H1 (cell line): ENCODE data around the gene TMC6. TPM values are rescaled to one million over a fixed set of nuclear protein-coding genes. Genes with fewer than 3 reads are reported as not detected.
"Not testable (repeated sequence)": the region's sequence is repeated elsewhere in the genome, so short reads cannot be mapped to it uniquely, and the experiment has no call there.

Experiments
- CTCF ChIA-PET: fragments of 300-600 bp; sonication (Branson Sonifier 250); formaldehyde crosslinking; loops from one replicate; lab custom pipeline; 2021; ENCODE audit not compliant: partially characterized antibody; lab: Charles Lee
- POLR2A ChIA-PET: fragments of 300-600 bp; sonication (Branson Sonifier 250); formaldehyde crosslinking; loops from one replicate; lab custom pipeline; 2021; ENCODE audit warnings: inconsistent platforms; ENCODE audit not compliant: partially characterized antibody; lab: Charles Lee
- DNase-seq, 2 experiments: peaks; one replicate each; pipeline versions ENCODE4 v3.0.0 to v3.0.0-alpha.2; 2010 to 2022; ENCODE audit warnings: low spot score in 2 of 2, low read depth in 1 of 2, mixed read lengths in 1 of 2
- FAIRE-seq: peaks from 2 replicates; lab custom pipeline; 2011; peaks lifted over from hg19 to GRCh38; lab: Jason Lieb, UNC
- H2AFZ ChIP-seq: 2 replicates; pipeline ENCODE4 v1.8.1; 2012; ENCODE audit warnings: low read length, inconsistent platforms
- H2AK5ac ChIP-seq: 2 replicates; pipeline ENCODE4 v1.6.1; 2013; ENCODE audit warnings: low read depth, low read length
- H2BK120ac ChIP-seq: replicated peaks from 2 replicates; pipeline ENCODE3; 2013; ENCODE audit warnings: low read depth, low read length, inconsistent platforms
- H2BK12ac ChIP-seq: 2 replicates; pipeline ENCODE4 v1.6.1; 2013; ENCODE audit warnings: low read depth, low read length
- H2BK15ac ChIP-seq: 2 replicates; pipeline ENCODE4 v1.6.1; 2013; ENCODE audit warnings: low read length
- H2BK20ac ChIP-seq: 2 replicates; pipeline ENCODE4 v1.6.1; 2013; ENCODE audit warnings: low read length
- H2BK5ac ChIP-seq: 2 replicates; pipeline ENCODE4 v1.6.1; 2013; ENCODE audit warnings: low read depth, low read length
- H3K14ac ChIP-seq: 2 replicates; pipeline ENCODE4 v1.6.1; 2013; ENCODE audit warnings: inconsistent platforms; ENCODE audit not compliant: insufficient read length
- H3K18ac ChIP-seq: 2 replicates; pipeline ENCODE4 v1.6.1; 2013; ENCODE audit warnings: low read length; ENCODE audit errors: extremely low read depth
- H3K23ac ChIP-seq: 2 replicates; pipeline ENCODE4 v1.6.1; 2013; ENCODE audit warnings: inconsistent platforms; ENCODE audit not compliant: insufficient read length
- H3K23me2 ChIP-seq: 2 replicates; pipeline ENCODE4 v1.6.1; 2013; ENCODE audit warnings: low read depth, low read length
- H3K27ac ChIP-seq: 2 replicates; pipeline ENCODE4 v1.6.1; 2011; ENCODE audit warnings: low read depth, low read length, inconsistent platforms
- H3K27me3 ChIP-seq, 4 experiments: replicated peaks in 1 of 4; 1 replicate in 1 of 4; 2 replicates in 3 of 4; pipeline versions ENCODE4 v1.6.1 to v1.8.1; 2011 to 2013; ENCODE audit warnings: low read length in 3 of 4, mild to moderate bottlenecking in 3 of 4, inconsistent platforms in 2 of 4, mixed read lengths in 2 of 4, moderate library complexity in 1 of 4; ENCODE audit not compliant: control insufficient read depth in 3 of 4, insufficient read depth in 3 of 4; ENCODE audit errors: extremely low read depth in 1 of 4
- H3K36me3 ChIP-seq, 4 experiments: 2 replicates each; pipeline versions ENCODE4 v1.6.1 to v1.8.1; 2011 to 2013; ENCODE audit warnings: mild to moderate bottlenecking in 4 of 4, low read length in 3 of 4, moderate library complexity in 2 of 4, control low read depth in 1 of 4, inconsistent platforms in 1 of 4; ENCODE audit not compliant: insufficient read depth in 4 of 4, control insufficient read depth in 2 of 4
- H3K4ac ChIP-seq: replicated peaks from 2 replicates; pipeline ENCODE3; 2013; ENCODE audit warnings: low read length, low read depth, mixed read lengths, inconsistent platforms; ENCODE audit not compliant: insufficient read length
- H3K4me1 ChIP-seq, 4 experiments: replicated peaks in 1 of 4; 1 replicate in 1 of 4; 2 replicates in 3 of 4; pipeline versions ENCODE4 v1.6.1 to v1.8.1; 2011 to 2013; ENCODE audit warnings: low read length in 3 of 4, inconsistent platforms in 2 of 4, mixed read lengths in 1 of 4; ENCODE audit not compliant: insufficient read depth in 4 of 4, control insufficient read depth in 3 of 4
- H3K4me2 ChIP-seq, 2 experiments: 2 replicates each; pipeline versions ENCODE4 v1.6.1 to v1.8.1; 2011 to 2013; ENCODE audit warnings: low read depth in 2 of 2, low read length in 2 of 2, control low read depth in 1 of 2, inconsistent platforms in 1 of 2, mild to moderate bottlenecking in 1 of 2; ENCODE audit not compliant: insufficient read depth in 1 of 2
- H3K4me3 ChIP-seq, 4 experiments: fragments of 200-600, 300-600 bp in 1 of 4; sonication (generic), shearing (Covaris generic), sonication (Bioruptor Twin) in 1 of 4; 2 replicates each; pipeline versions ENCODE4 v1.5.1 to v1.8.1; 2011 to 2016; ENCODE audit warnings: low read length in 4 of 4, low read depth in 3 of 4, control low read depth in 2 of 4, inconsistent platforms in 2 of 4, mild to moderate bottlenecking in 2 of 4, mixed read lengths in 1 of 4, moderate library complexity in 1 of 4; ENCODE audit not compliant: insufficient read depth in 2 of 4; ENCODE audit errors: extremely low read depth in 1 of 4
- H3K56ac ChIP-seq: replicated peaks from 2 replicates; pipeline ENCODE3; 2013; ENCODE audit warnings: low read depth, mild to moderate bottlenecking, mixed read lengths, low read length, inconsistent platforms; ENCODE audit not compliant: insufficient read length
- H3K79me1 ChIP-seq: 2 replicates; pipeline ENCODE4 v1.6.1; 2013; ENCODE audit warnings: low read depth, low read length, control low read depth
- H3K79me2 ChIP-seq, 2 experiments: 2 replicates each; pipeline versions ENCODE4 v1.6.1 to v1.8.1; 2012 to 2013; ENCODE audit warnings: low read length in 2 of 2, mild to moderate bottlenecking in 2 of 2, inconsistent platforms in 1 of 2; ENCODE audit not compliant: insufficient read depth in 2 of 2, control insufficient read depth in 1 of 2
- H3K9ac ChIP-seq, 4 experiments: replicated peaks in 1 of 4; 1 replicate in 1 of 4; 2 replicates in 3 of 4; pipeline versions ENCODE4 v1.6.1 to v1.8.1; 2011 to 2013; ENCODE audit warnings: low read depth in 3 of 4, low read length in 3 of 4, control low read depth in 2 of 4, mild to moderate bottlenecking in 2 of 4, moderate library complexity in 2 of 4, inconsistent platforms in 1 of 4; ENCODE audit errors: extremely low read depth in 1 of 4
- H3K9me3 ChIP-seq, 2 experiments: 2 replicates each; pipeline versions ENCODE4 v1.6.1 to v1.8.1; 2012 to 2013; ENCODE audit warnings: mild to moderate bottlenecking in 2 of 2, moderate library complexity in 2 of 2, control low read depth in 1 of 2, inconsistent platforms in 1 of 2, low read depth in 1 of 2, low read length in 1 of 2, mixed read lengths in 1 of 2; ENCODE audit not compliant: insufficient read depth in 2 of 2
- H4K20me1 ChIP-seq, 2 experiments: replicated peaks in 1 of 2; 2 replicates each; pipeline versions ENCODE3 to v1.8.1; 2011 to 2013; ENCODE audit warnings: inconsistent platforms in 2 of 2, low read length in 2 of 2, mild to moderate bottlenecking in 1 of 2; ENCODE audit not compliant: insufficient read depth in 2 of 2, control insufficient read depth in 1 of 2
- H4K5ac ChIP-seq: 2 replicates; pipeline ENCODE4 v1.6.1; 2013; ENCODE audit warnings: low read length, low read depth, mixed read lengths, inconsistent platforms; ENCODE audit not compliant: insufficient read length
- H4K8ac ChIP-seq: 2 replicates; pipeline ENCODE4 v1.8.0; 2013; ENCODE audit warnings: mild to moderate bottlenecking, moderate library complexity, low read length, inconsistent platforms; ENCODE audit not compliant: insufficient read depth; ENCODE audit errors: extremely low read depth
- H4K91ac ChIP-seq: replicated peaks from 2 replicates; pipeline ENCODE3; 2013; ENCODE audit warnings: low read length, mixed read lengths, inconsistent platforms; ENCODE audit not compliant: insufficient read length
- WGBS, 2 experiments: shearing (Covaris generic) in 1 of 2; methylation state at CpG; one replicate each; pipeline versions ENCODE4 v1.1.6 to v1.1.7; 2013 to 2015; ENCODE audit warnings: low lambda C conversion rate in 2 of 2, mixed read lengths in 2 of 2, inconsistent platforms in 1 of 2, low coverage in 1 of 2, missing lambda C conversion rate in 1 of 2; ENCODE audit not compliant: insufficient replicate concordance in 2 of 2, insufficient coverage in 1 of 2, insufficient read length in 1 of 2; ENCODE audit errors: extremely low coverage in 1 of 2, missing lambda C conversion rate in 1 of 2; 5-methylcytosine and 5-hydroxymethylcytosine counted together
- polyA plus RNA-seq, 7 experiments: library from polyadenylated mRNA; depleted of rRNA in 3 of 7; stranded (reverse) in 5 of 7; unstranded in 2 of 7; fragments of >200 nt in 5 of 7; fragments of 200-250 nt in 2 of 7; gene quantifications; 1 replicate in 5 of 7; 2 replicates in 1 of 7; 4 replicates in 1 of 7; pipeline versions ENCODE4 v1.2.1 to v1.2.3, GENCODE V29; 2011 to 2013; ENCODE audit warnings: missing spikeins in 2 of 7, mixed read lengths in 2 of 7
- total RNA-seq: library from RNA; stranded (reverse); fragmentation: NEBNext Ultra II Directional; extraction: Animal tissue kit (Norgen Biotek cat#: 25700); gene quantifications from 2 replicates; pipeline ENCODE4 v1.2.1, GENCODE V29; 2021

Gene TMC6
- total and polyA plus RNA-seq, 2 of the 8 experiments (the other 6 are each of a cell fraction or from before 2014, with no cell fraction given) = 39.4 to 77.6 TPM

- WGBS, 2 experiments = 96% methylated on average over 14 of the region's 18 CpGs; no CpG with 5 or more reads in 1 of the 2 experiments
- POLR2A ChIA-PET = interaction anchor here (0.6 to 2.0 kb wide), 5 partner anchors 16 to 307 kb away, joined by 3 to 4 read pairs (median 4); no protein-coding TSS in a partner anchor
- not testable (repeated sequence) for H2AK5ac ChIP-seq
These were observed 12.8 kb downstream of the TMC6 start for GRCh38 chr17:78115803-78116202.

More at GRCh38 chr17:78115803-78116202, 12.8 kb downstream of the TMC6 start:
- not testable (repeated sequence) for H4K5ac ChIP-seq, H3K56ac ChIP-seq, H3K27me3 ChIP-seq, H2BK5ac ChIP-seq, H3K4me2 ChIP-seq, H3K9me3 ChIP-seq, H3K79me1 ChIP-seq, H2BK12ac ChIP-seq, H3K4me3 ChIP-seq, H3K14ac ChIP-seq, DNase-seq, H2BK120ac ChIP-seq, H3K23me2 ChIP-seq, H3K4ac ChIP-seq, H4K20me1 ChIP-seq, H4K91ac ChIP-seq, H3K18ac ChIP-seq, H3K9ac ChIP-seq, H3K23ac ChIP-seq, H2AFZ ChIP-seq, H2BK20ac ChIP-seq, H3K27ac ChIP-seq, H2BK15ac ChIP-seq, H4K8ac ChIP-seq, H3K4me1 ChIP-seq, H3K79me2 ChIP-seq, H3K36me3 ChIP-seq, FAIRE-seq
- CTCF ChIA-PET = interaction anchor here (0.7 to 2.2 kb wide), 12 partner anchors 9 to 135 kb away, joined by 3 to 9 read pairs (median 5); no protein-coding TSS in a partner anchor
